ENCODE measurements around the gene ZNF667.

- no peak for TF ChIP-seq ZNF70 (CRISPR knock-in tag; IDR thresholded peaks at IDR 0.05)
- no peak for TF ChIP-seq CSRNP3 (CRISPR knock-in tag; IDR thresholded peaks at IDR 0.05)
- TF ChIP-seq ISL1 (CRISPR knock-in tag; IDR thresholded peaks at IDR 0.05) = no peak
- TF ChIP-seq ESRRG (CRISPR knock-in tag; IDR thresholded peaks at IDR 0.05) = no peak
- TF ChIP-seq OSR1 (CRISPR knock-in tag; IDR thresholded peaks at IDR 0.05) = no peak
- TF ChIP-seq RARB (CRISPR knock-in tag; IDR thresholded peaks at IDR 0.05) = no peak
- TF ChIP-seq PATZ1 (CRISPR knock-in tag; IDR thresholded peaks at IDR 0.05; ENCODE audit: borderline replicate concordance) = no peak
- no peak for TF ChIP-seq BACH2 (CRISPR knock-in tag; IDR thresholded peaks at IDR 0.05; ENCODE audit: borderline replicate concordance)
- TF ChIP-seq ZFP30 (CRISPR knock-in tag; IDR thresholded peaks at IDR 0.05) = no peak
Observed at GRCh38 chr19:56398809-56399208, 78.3 kb downstream of the ZNF667 start.

All from SK-N-SH treated with all-trans-retinoic acid at 6 μM for 48 hours (cell line).